Measurements from ENCODE around the gene TMEM30B. TPM values are rescaled to one million over a fixed set of nuclear protein-coding genes. Genes with fewer than 3 reads are reported as not detected.

Gene TMEM30B
- total and polyA plus RNA-seq, 7 donors, result 0.54 to 21.0 (median 1.4) TPM

GRCh38 chr14:61285364-61285763 lies 4.2 kb upstream of the TMEM30B start:
- TF ChIP-seq POLR2AphosphoS5 (IDR thresholded peaks at IDR 0.05) (no peak), CTCF (IDR thresholded peaks at IDR 0.05) (no peak), EP300 (IDR thresholded peaks at IDR 0.05) (no peak), POLR2A (IDR thresholded peaks at IDR 0.05) (no peak)

GRCh38 chr14:61284001-61284400 lies 2.9 kb upstream of the TMEM30B start:
- intact Hi-C loops (cut with DNase I), result no loop called here
- H3K9me3 ChIP-seq, result no peaks in the 10 kb centered on the region
- no peak for DNase-seq
- H3K36me3 ChIP-seq, result no peaks in the 10 kb centered on the region
- H3K4me3 ChIP-seq, result no peak overlapping the region
- 34 to 62% methylated on average over 3 of the region's 3 CpGs for WGBS, 2 donors
- H3K27me3 ChIP-seq, result peaks cover 10 to 45% (median 24%) of the 10 kb centered on the region in 3 donors
- TF ChIP-seq POLR2A (IDR thresholded peaks at IDR 0.05), result no peak
- TF ChIP-seq CTCF (IDR thresholded peaks at IDR 0.05), result no peak
- TF ChIP-seq POLR2AphosphoS5 (IDR thresholded peaks at IDR 0.05), result no peak
- H3K27ac ChIP-seq, result no peak overlapping the region
- H3K4me1 ChIP-seq, result peaks cover 0 to 23% (median 9%) of the 10 kb centered on the region in 4 donors

More at GRCh38 chr14:61285364-61285763, 4.2 kb upstream of the TMEM30B start:
- 22 to 75% methylated on average over 4 of the region's 4 CpGs for WGBS, 2 donors
- Histone ChIP-seq H3K4me1 (peaks cover 0 to 17% (median 7%) of the 10 kb centered on the region in 4 donors), H3K4me3 (no peak overlapping the region), H3K27me3 (peaks cover 6 to 31% (median 17%) of the 10 kb centered on the region in 3 donors), H3K36me3 (no peaks in the 10 kb centered on the region), H3K9me3 (no peaks in the 10 kb centered on the region), H3K27ac (no peak overlapping the region)
- intact Hi-C loops (cut with DNase I), result no loop called here
- DNase-seq, result no peak

- intact Hi-C loops (cut with DNase I), result no loop called here
- H3K27me3 ChIP-seq, result peaks cover 10 to 57% (median 24%) of the 10 kb centered on the region in 3 donors
- H3K4me3 ChIP-seq, result no peak overlapping the region
- no peak overlapping the region for H3K27ac ChIP-seq
- peaks cover 0 to 23% (median 9%) of the 10 kb centered on the region in 4 donors for H3K4me1 ChIP-seq
- DNase-seq, result no peak
- 88 to 89% methylated on average over 2 of the region's 2 CpGs for WGBS, 2 donors
- H3K9me3 ChIP-seq, result no peaks in the 10 kb centered on the region
- H3K36me3 ChIP-seq, result no peaks in the 10 kb centered on the region
- TF ChIP-seq EP300 (IDR thresholded peaks at IDR 0.05) (no peak), CTCF (IDR thresholded peaks at IDR 0.05) (no peak), POLR2A (IDR thresholded peaks at IDR 0.05) (no peak), POLR2AphosphoS5 (IDR thresholded peaks at IDR 0.05) (no peak)
Measured at GRCh38 chr14:61282746-61283145, 1.6 kb upstream of the TMEM30B start.

- TF ChIP-seq POLR2AphosphoS5 (IDR thresholded peaks at IDR 0.05) (no peak), EP300 (IDR thresholded peaks at IDR 0.05) (no peak), CTCF (IDR thresholded peaks at IDR 0.05) (no peak), POLR2A (IDR thresholded peaks at IDR 0.05) (no peak)
- WGBS, 2 donors, result 12 to 69% methylated on average over 1 of the region's 1 CpG
- H3K9me3 ChIP-seq, result no peaks in the 10 kb centered on the region
- no peaks in the 10 kb centered on the region for H3K36me3 ChIP-seq
- H3K27me3 ChIP-seq, result peaks cover 10 to 60% (median 24%) of the 10 kb centered on the region in 3 donors
- no peak overlapping the region for H3K4me3 ChIP-seq
- intact Hi-C loops (cut with DNase I), result no loop called here
- no peak for DNase-seq
- peak overlapping the region in 1 of 4 donors; percentile 75 for H3K27ac ChIP-seq
- peaks cover 0 to 23% (median 9%) of the 10 kb centered on the region in 4 donors for H3K4me1 ChIP-seq
Measured at GRCh38 chr14:61281948-61282275, 774 bp upstream of the TMEM30B start.
